PC-9 (cell line): ENCODE results near the gene PTPN6. TPM values are rescaled to one million over a fixed set of nuclear protein-coding genes. Genes with fewer than 3 reads are reported as not detected.

Experiments
- BruUV-seq: library from RNA; stranded (reverse); fragments of 400-500 nt; replicated peaks from 2 replicates; lab custom pipeline; 2021; lab: Mats Ljungman, UMichigan
- CTCF ChIA-PET: fragments of 300-600 bp; sonication (Branson Sonifier 250); formaldehyde crosslinking; loops from one replicate; lab custom pipeline; 2022; ENCODE audit warnings: antibody characterized with exemption; lab: Charles Lee
- POLR2A ChIA-PET: fragments of 300-600 bp; sonication (Branson Sonifier 250); formaldehyde crosslinking; loops from one replicate; lab custom pipeline; 2022; ENCODE audit warnings: antibody characterized with exemption; ENCODE audit not compliant: unreplicated experiment; lab: Charles Lee
- DNase-seq, 2 experiments: peaks; one replicate each; pipeline versions ENCODE4 v3.0.0 to v3.0.0-alpha.2; 2015 to 2022; ENCODE audit warnings: mixed read lengths in 1 of 2
- H2AFZ ChIP-seq: fragments of 200-600 bp; sonication (generic); 2 replicates; pipeline ENCODE4 v1.8.1; 2017; ENCODE audit warnings: antibody characterized with exemption
- H3F3A ChIP-seq: fragments of 200-600 bp; sonication (generic); 2 replicates; pipeline ENCODE4 v1.8.1; 2017; ENCODE audit warnings: antibody characterized with exemption, mild to moderate bottlenecking, low read depth; ENCODE audit not compliant: insufficient read depth
- H3K27ac ChIP-seq: fragments of 200-600 bp; sonication (generic); 2 replicates; pipeline ENCODE4 v1.6.1; 2016; ENCODE audit warnings: mixed run types
- H3K27me3 ChIP-seq: fragments of 200-600 bp; sonication (generic); 2 replicates; pipeline ENCODE4 v1.6.1; 2016; ENCODE audit warnings: low read depth, mixed run types; ENCODE audit not compliant: insufficient read depth
- H3K36me3 ChIP-seq: fragments of 200-600 bp; sonication (generic); 2 replicates; pipeline ENCODE4 v1.6.1; 2016; ENCODE audit warnings: low read depth, mixed run types
- H3K4me1 ChIP-seq: fragments of 200-600 bp; sonication (generic); replicated peaks from 2 replicates; pipeline ENCODE4 v1.6.1; 2016; ENCODE audit warnings: mixed run types; ENCODE audit not compliant: insufficient read depth
- H3K4me2 ChIP-seq: fragments of 200-600 bp; sonication (generic); 2 replicates; pipeline ENCODE4 v1.6.1; 2017; ENCODE audit warnings: mixed run types
- H3K4me3 ChIP-seq: fragments of 200-600 bp; sonication (generic); 2 replicates; pipeline ENCODE4 v1.6.1; 2016; ENCODE audit warnings: mixed run types
- H3K79me2 ChIP-seq: fragments of 200-600 bp; sonication (generic); 2 replicates; pipeline ENCODE4 v1.6.1; 2017; ENCODE audit warnings: low read depth, mixed run types
- H3K9me2 ChIP-seq: fragments of 200-600 bp; sonication (generic); 2 replicates; pipeline ENCODE4 v1.8.1; 2017; ENCODE audit warnings: mild to moderate bottlenecking; ENCODE audit not compliant: insufficient read depth
- H3K9me3 ChIP-seq: fragments of 200-600 bp; sonication (generic); 2 replicates; pipeline ENCODE4 v1.8.1; 2016; ENCODE audit warnings: low read depth; ENCODE audit not compliant: insufficient read depth
- H4K20me1 ChIP-seq: fragments of 200-600 bp; sonication (generic); 2 replicates; pipeline ENCODE4 v1.8.1; 2017; ENCODE audit not compliant: insufficient read depth
- EZH2 ChIP-seq: fragments of 200-600 bp; sonication (generic); IDR thresholded peaks from 2 replicates; pipeline ENCODE4 v1.8.0; 2017; ENCODE audit warnings: antibody characterized with exemption, low read depth
- intact Hi-C: fragments of 100-400 bp; cut with micrococcal nuclease; formaldehyde crosslinking; loops from one replicate; pipeline ENCODE4 v1.10.0; 2022; ENCODE audit not compliant: unreplicated experiment
- total RNA-seq: library from RNA; stranded (reverse); gene quantifications from 2 replicates; pipeline ENCODE4 v1.2.3, GENCODE V29; 2021
- TF ChIP-seq, protein P1 (sequence below): fragments of 200-600 bp; sonication (generic); conservative IDR thresholded peaks from 2 replicates; pipeline ENCODE4 v1.6.1; 2017; ENCODE audit warnings: mixed run types, antibody characterized with exemption, mild to moderate bottlenecking, moderate library complexity

Gene PTPN6
- total RNA-seq, 1 experiment from 2014 or later = 92.7 TPM

DNA sequence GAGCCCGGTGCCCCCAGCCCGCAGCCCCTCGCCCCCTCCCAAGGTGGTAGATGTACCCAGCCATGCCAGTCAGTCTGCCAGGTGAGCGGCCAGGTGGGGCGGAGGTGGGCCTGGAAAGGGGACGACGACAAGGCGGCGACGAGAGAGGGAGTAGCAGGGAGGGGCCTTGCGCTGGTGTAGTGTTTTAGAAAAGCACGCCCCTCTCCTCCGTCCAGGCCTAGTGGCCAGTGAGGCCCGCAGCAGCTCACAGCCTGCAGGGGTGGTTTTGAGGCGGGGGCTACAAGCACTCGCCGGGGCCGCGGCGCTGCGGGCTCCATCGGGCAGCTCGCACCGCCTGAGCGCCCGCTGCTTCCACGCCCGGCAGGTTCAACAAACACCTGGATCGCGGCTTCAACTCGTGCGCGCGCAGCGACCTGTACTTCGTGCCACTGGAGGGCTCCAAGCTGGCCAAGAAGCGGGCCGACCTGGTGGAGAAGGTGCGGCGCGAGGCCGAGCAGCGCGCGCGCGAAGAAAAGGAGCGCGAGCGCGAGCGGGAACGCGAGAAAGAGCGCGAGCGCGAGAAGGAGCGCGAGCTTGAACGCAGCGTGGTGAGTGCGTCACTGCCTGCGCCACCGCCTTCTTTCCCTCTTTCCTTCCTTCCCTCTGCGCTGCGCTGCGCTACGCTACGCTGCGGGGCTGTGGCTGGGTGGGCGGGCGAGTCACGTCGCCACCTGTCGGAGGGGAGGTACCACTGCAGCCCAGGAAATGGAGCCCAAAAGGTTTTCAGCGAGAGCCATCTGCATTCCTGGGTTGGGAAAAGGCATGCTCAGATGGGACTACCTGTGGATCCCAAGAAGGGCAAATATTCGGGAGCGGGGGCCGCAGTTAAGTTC is 13.4 kb upstream of the PTPN6 start:
- TF ChIP-seq, protein P1, sequence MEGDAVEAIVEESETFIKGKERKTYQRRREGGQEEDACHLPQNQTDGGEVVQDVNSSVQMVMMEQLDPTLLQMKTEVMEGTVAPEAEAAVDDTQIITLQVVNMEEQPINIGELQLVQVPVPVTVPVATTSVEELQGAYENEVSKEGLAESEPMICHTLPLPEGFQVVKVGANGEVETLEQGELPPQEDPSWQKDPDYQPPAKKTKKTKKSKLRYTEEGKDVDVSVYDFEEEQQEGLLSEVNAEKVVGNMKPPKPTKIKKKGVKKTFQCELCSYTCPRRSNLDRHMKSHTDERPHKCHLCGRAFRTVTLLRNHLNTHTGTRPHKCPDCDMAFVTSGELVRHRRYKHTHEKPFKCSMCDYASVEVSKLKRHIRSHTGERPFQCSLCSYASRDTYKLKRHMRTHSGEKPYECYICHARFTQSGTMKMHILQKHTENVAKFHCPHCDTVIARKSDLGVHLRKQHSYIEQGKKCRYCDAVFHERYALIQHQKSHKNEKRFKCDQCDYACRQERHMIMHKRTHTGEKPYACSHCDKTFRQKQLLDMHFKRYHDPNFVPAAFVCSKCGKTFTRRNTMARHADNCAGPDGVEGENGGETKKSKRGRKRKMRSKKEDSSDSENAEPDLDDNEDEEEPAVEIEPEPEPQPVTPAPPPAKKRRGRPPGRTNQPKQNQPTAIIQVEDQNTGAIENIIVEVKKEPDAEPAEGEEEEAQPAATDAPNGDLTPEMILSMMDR = peak; percentile 98
- TF ChIP-seq EZH2 = no peak
- H3K9me3 ChIP-seq = no peaks in the 10 kb centered on the region
- peak overlapping the region; percentile 62 for H3K4me3 ChIP-seq
- TSS peak; percentile 90 for BruUV-seq
- H3F3A ChIP-seq = peaks cover 58% of the 10 kb centered on the region
- intact Hi-C loops = loop anchor here (1.0 kb wide), 1 partner anchor 68 kb away; no protein-coding TSS in a partner anchor
- DNase-seq = peak; percentile 92 to 97
- H3K79me2 ChIP-seq = peaks cover 14% of the 10 kb centered on the region
- peak overlapping the region; percentile 52 for H3K27ac ChIP-seq
- peaks cover 18% of the 10 kb centered on the region for H3K36me3 ChIP-seq
- H3K4me1 ChIP-seq = peaks cover 8% of the 10 kb centered on the region
- H3K4me2 ChIP-seq = peak overlapping the region; percentile 85
- H2AFZ ChIP-seq = peak overlapping the region; percentile 57
- CTCF ChIA-PET = interaction anchor here (0.7 to 1.4 kb wide), 5 partner anchors 11 to 68 kb away, joined by 4 to 12 read pairs (median 5); partner anchors contain the start of gene SPSB2
- POLR2A ChIA-PET = interaction anchor here (0.6 to 1.0 kb wide), 6 partner anchors 12 to 214 kb away, joined by 3 to 4 read pairs (median 4); partner anchors contain the start of genes COPS7A, SPSB2 and TPI1
- H4K20me1 ChIP-seq = peaks cover 10% of the 10 kb centered on the region; the same call in 1 of the 2 replicates
- H3K9me2 ChIP-seq = no peaks in the 10 kb centered on the region
- no peaks in the 10 kb centered on the region for H3K27me3 ChIP-seq

DNA sequence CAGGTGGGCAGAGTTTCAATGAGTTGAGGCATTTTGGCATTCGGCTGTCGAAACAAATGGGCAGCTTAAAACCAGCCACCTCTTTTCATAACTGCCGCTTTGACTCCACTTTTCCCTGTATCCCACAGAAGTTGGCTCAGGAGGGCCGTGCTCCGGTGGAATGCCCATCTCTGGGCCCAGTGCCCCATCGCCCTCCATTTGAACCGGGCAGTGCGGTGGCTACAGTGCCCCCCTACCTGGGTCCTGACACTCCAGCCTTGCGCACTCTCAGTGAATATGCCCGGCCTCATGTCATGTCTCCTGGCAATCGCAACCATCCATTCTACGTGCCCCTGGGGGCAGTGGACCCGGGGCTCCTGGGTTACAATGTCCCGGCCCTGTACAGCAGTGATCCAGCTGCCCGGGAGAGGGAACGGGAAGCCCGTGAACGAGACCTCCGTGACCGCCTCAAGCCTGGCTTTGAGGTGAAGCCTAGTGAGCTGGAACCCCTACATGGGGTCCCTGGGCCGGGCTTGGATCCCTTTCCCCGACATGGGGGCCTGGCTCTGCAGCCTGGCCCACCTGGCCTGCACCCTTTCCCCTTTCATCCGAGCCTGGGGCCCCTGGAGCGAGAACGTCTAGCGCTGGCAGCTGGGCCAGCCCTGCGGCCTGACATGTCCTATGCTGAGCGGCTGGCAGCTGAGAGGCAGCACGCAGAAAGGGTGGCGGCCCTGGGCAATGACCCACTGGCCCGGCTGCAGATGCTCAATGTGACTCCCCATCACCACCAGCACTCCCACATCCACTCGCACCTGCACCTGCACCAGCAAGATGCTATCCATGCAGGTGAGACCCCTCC is 12.6 kb upstream of the PTPN6 start:
- Histone ChIP-seq H3K27ac (peak overlapping the region; percentile 52; the same call in 1 of the 2 replicates), H3K9me2 (no peaks in the 10 kb centered on the region)

More for the DNA sequence above, 12.6 kb upstream of the PTPN6 start:
- DNase-seq = no peak
- intact Hi-C loops = loop anchor here (1.0 kb wide), 1 partner anchor 69 kb away; no protein-coding TSS in a partner anchor
- H3K27me3 ChIP-seq = no peaks in the 10 kb centered on the region
- no peaks in the 10 kb centered on the region for H3K9me3 ChIP-seq
- peaks cover 8% of the 10 kb centered on the region for H3K4me1 ChIP-seq
- H2AFZ ChIP-seq = no peak overlapping the region
- H3K79me2 ChIP-seq = peaks cover 6% of the 10 kb centered on the region; the same call in 1 of the 2 replicates
- TF ChIP-seq EZH2 = no peak
- TF ChIP-seq, protein P1 = no peak; the same call in 1 of the 2 replicates
- H3K4me3 ChIP-seq = peak overlapping the region; percentile 62
- peaks cover 1% of the 10 kb centered on the region; the same call in 1 of the 2 replicates for H4K20me1 ChIP-seq
- POLR2A ChIA-PET = interaction anchor here (0.6 to 1.0 kb wide), 4 partner anchors 66 to 169 kb away, joined by 3 to 4 read pairs (median 4); partner anchors contain the start of genes SPSB2 and TPI1
- peaks cover 58% of the 10 kb centered on the region for H3F3A ChIP-seq
- no TSS peak for BruUV-seq
- CTCF ChIA-PET = interaction anchor here (0.9 to 1.4 kb wide), 5 partner anchors 12 to 69 kb away, joined by 3 to 12 read pairs (median 5); no protein-coding TSS in a partner anchor
- H3K36me3 ChIP-seq = peaks cover 11% of the 10 kb centered on the region
- H3K4me2 ChIP-seq = peak overlapping the region; percentile 85
